ENCODE measurements around the gene EPB41L4A.

EPB41L4A gene

GRCh38 chr5:112320408-112320807 is 98.7 kb downstream of the EPB41L4A start:
- TF ChIP-seq FOXA1 (IDR thresholded peaks at IDR 0.05) (no peak), LEF1 (IDR thresholded peaks at IDR 0.05; ENCODE audit: borderline replicate concordance) (no peak), TARDBP (IDR thresholded peaks at IDR 0.05) (no peak), ZNF384 (IDR thresholded peaks at IDR 0.05) (no peak), CTBP1 (IDR thresholded peaks at IDR 0.05; ENCODE audit: borderline replicate concordance) (no peak), L3MBTL2 (conservative IDR thresholded peaks at IDR 0.05) (no peak), BHLHE40 (IDR thresholded peaks at IDR 0.05; ENCODE audit: borderline replicate concordance) (no peak), ELF4 (IDR thresholded peaks at IDR 0.05) (no peak), FOXK2 (IDR thresholded peaks at IDR 0.05) (no peak), FOXM1 (IDR thresholded peaks at IDR 0.05; ENCODE audit: borderline replicate concordance) (no peak), PKNOX1 (IDR thresholded peaks at IDR 0.05) (no peak), ARNT (IDR thresholded peaks at IDR 0.05) (no peak), HDGF (IDR thresholded peaks at IDR 0.05; ENCODE audit: borderline replicate concordance) (no peak), SUZ12 (IDR thresholded peaks at IDR 0.05) (no peak), NFRKB (IDR thresholded peaks at IDR 0.05) (no peak), SP1 (IDR thresholded peaks at IDR 0.05) (no peak)
- DNase-seq (ENCODE audit: extremely low spot score): no peak
- CTCF ChIA-PET: no interaction called here
- POLR2A ChIA-PET: no interaction called here

- ChIA-PET POLR2A (no interaction called here), CTCF (no interaction called here)
- no peak for DNase-seq (ENCODE audit: extremely low spot score)
- TF ChIP-seq FOXM1 (IDR thresholded peaks at IDR 0.05; ENCODE audit: borderline replicate concordance) (no peak), ARNT (IDR thresholded peaks at IDR 0.05) (no peak), ZNF384 (IDR thresholded peaks at IDR 0.05) (no peak), HDGF (IDR thresholded peaks at IDR 0.05; ENCODE audit: borderline replicate concordance) (no peak), ELF4 (IDR thresholded peaks at IDR 0.05) (no peak), FOXK2 (IDR thresholded peaks at IDR 0.05) (no peak), CTBP1 (IDR thresholded peaks at IDR 0.05; ENCODE audit: borderline replicate concordance) (no peak), L3MBTL2 (conservative IDR thresholded peaks at IDR 0.05) (no peak), SP1 (IDR thresholded peaks at IDR 0.05) (no peak), PKNOX1 (IDR thresholded peaks at IDR 0.05) (no peak), TARDBP (IDR thresholded peaks at IDR 0.05) (no peak)
Measured at GRCh38 chr5:112318346-112318745, 100.7 kb downstream of the EPB41L4A start.

GRCh38 chr5:112317866-112318265 is 101.2 kb downstream of the EPB41L4A start:
- ChIA-PET POLR2A (no interaction called here), CTCF (interaction anchor here (0.6 kb wide), 1 partner anchor 143 kb away, joined by 3 read pairs; no protein-coding TSS in a partner anchor)
- TF ChIP-seq L3MBTL2 (conservative IDR thresholded peaks at IDR 0.05) (no peak), TARDBP (IDR thresholded peaks at IDR 0.05) (no peak), ELF4 (IDR thresholded peaks at IDR 0.05) (no peak), HDGF (IDR thresholded peaks at IDR 0.05; ENCODE audit: borderline replicate concordance) (no peak), ARNT (IDR thresholded peaks at IDR 0.05) (no peak), ZNF384 (IDR thresholded peaks at IDR 0.05) (no peak), SP1 (IDR thresholded peaks at IDR 0.05) (no peak), CTBP1 (IDR thresholded peaks at IDR 0.05; ENCODE audit: borderline replicate concordance) (no peak), BHLHE40 (IDR thresholded peaks at IDR 0.05; ENCODE audit: borderline replicate concordance) (no peak), SUZ12 (IDR thresholded peaks at IDR 0.05) (no peak), NFRKB (IDR thresholded peaks at IDR 0.05) (no peak), PKNOX1 (IDR thresholded peaks at IDR 0.05) (no peak), LEF1 (IDR thresholded peaks at IDR 0.05; ENCODE audit: borderline replicate concordance) (no peak), FOXK2 (IDR thresholded peaks at IDR 0.05) (no peak), FOXA1 (IDR thresholded peaks at IDR 0.05) (no peak), FOXM1 (IDR thresholded peaks at IDR 0.05; ENCODE audit: borderline replicate concordance) (no peak)
- no peak for DNase-seq (ENCODE audit: extremely low spot score)

GRCh38 chr5:112316731-112317130 is 102.3 kb downstream of the EPB41L4A start:
- no peak for DNase-seq (ENCODE audit: extremely low spot score)
- ChIA-PET CTCF (interaction anchor here (0.6 to 0.7 kb wide), 2 partner anchors 163 to 173 kb away, joined by 3 read pairs; no protein-coding TSS in a partner anchor), POLR2A (no interaction called here)
- TF ChIP-seq ZNF384 (IDR thresholded peaks at IDR 0.05): no peak
- no peak for TF ChIP-seq LEF1 (IDR thresholded peaks at IDR 0.05; ENCODE audit: borderline replicate concordance)
- no peak for TF ChIP-seq FOXM1 (IDR thresholded peaks at IDR 0.05; ENCODE audit: borderline replicate concordance)
- no peak for TF ChIP-seq HDGF (IDR thresholded peaks at IDR 0.05; ENCODE audit: borderline replicate concordance)
- TF ChIP-seq L3MBTL2 (conservative IDR thresholded peaks at IDR 0.05): no peak
- TF ChIP-seq SUZ12 (IDR thresholded peaks at IDR 0.05): no peak
- TF ChIP-seq BHLHE40 (IDR thresholded peaks at IDR 0.05; ENCODE audit: borderline replicate concordance): no peak
- TF ChIP-seq SP1 (IDR thresholded peaks at IDR 0.05): no peak
- no peak for TF ChIP-seq NFRKB (IDR thresholded peaks at IDR 0.05)
- no peak for TF ChIP-seq FOXA1 (IDR thresholded peaks at IDR 0.05)
- TF ChIP-seq ARNT (IDR thresholded peaks at IDR 0.05): no peak
- TF ChIP-seq FOXK2 (IDR thresholded peaks at IDR 0.05): no peak
- no peak for TF ChIP-seq TARDBP (IDR thresholded peaks at IDR 0.05)
- no peak for TF ChIP-seq PKNOX1 (IDR thresholded peaks at IDR 0.05)

DNA sequence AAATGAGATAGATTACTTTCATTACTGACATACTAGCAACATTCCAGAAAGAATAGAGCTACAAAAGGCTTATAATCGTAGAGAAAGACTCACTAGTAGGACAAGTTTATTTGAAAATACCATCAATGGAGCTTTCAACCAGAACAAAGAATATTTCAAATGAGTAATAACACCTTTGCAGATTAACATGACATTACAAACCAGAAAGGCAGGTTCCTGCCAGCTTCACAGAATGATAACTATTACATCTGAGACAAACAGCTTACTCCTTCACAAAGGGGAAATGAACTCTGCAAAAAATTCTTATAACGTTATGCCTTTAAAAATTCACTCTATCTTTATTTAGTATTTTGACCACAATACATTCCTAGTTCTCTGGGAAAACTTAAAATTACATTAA is 103.1 kb downstream of the EPB41L4A start:
- no peak for TF ChIP-seq FOXK2 (IDR thresholded peaks at IDR 0.05)
- POLR2A ChIA-PET: no interaction called here
- CTCF ChIA-PET: interaction anchor here (0.7 kb wide), 1 partner anchor 164 kb away, joined by 3 read pairs; no protein-coding TSS in a partner anchor
- DNase-seq (ENCODE audit: extremely low spot score): no peak

Measured in HEK293T (cell line).